Kidney (tissue), 14 donors: ENCODE data around the gene SOAT1. TPM values are rescaled to one million over a fixed set of nuclear protein-coding genes. Genes with fewer than 3 reads are reported as not detected.

ENCODE experiments used
- DNase-seq, 5 donors: peaks; one replicate each; pipeline ENCODE4 v3.0.0-alpha.2; 2013 to 2020
- FAIRE-seq: peaks from 2 replicates; lab custom pipeline; 2012; peaks lifted over from hg19 to GRCh38; lab: Jason Lieb, UNC
- H3K27ac ChIP-seq, 2 donors: one replicate each; pipeline ENCODE4 v1.7.0; 2013; ENCODE audit warnings: low read depth in 2 of 2, low read length in 2 of 2, inconsistent platforms in 1 of 2
- H3K27me3 ChIP-seq: one replicate; pipeline ENCODE4 v1.7.1; 2013; ENCODE audit warnings: low read length, inconsistent platforms; ENCODE audit not compliant: control insufficient read depth, insufficient read depth
- H3K36me3 ChIP-seq, 3 donors: one replicate each; pipeline versions ENCODE4 v1.7.0 to v1.7.1; 2013; ENCODE audit warnings: low read length in 3 of 3, control low read depth in 1 of 3, inconsistent platforms in 1 of 3; ENCODE audit not compliant: insufficient read depth in 3 of 3, control insufficient read depth in 2 of 3
- H3K4me1 ChIP-seq, 3 donors: one replicate each; pipeline versions ENCODE4 v1.7.0 to v1.7.1; 2013; ENCODE audit warnings: low read length in 3 of 3, inconsistent platforms in 1 of 3, low read depth in 1 of 3; ENCODE audit not compliant: control insufficient read depth in 2 of 3, insufficient read depth in 2 of 3
- H3K4me3 ChIP-seq, 3 donors: one replicate each; pipeline versions ENCODE4 v1.7.0 to v1.8.1; 2013; ENCODE audit warnings: low read length in 3 of 3, control low read depth in 1 of 3, inconsistent platforms in 1 of 3
- H3K9ac ChIP-seq, 3 donors: one replicate each; pipeline versions ENCODE4 v1.7.0 to v1.7.1; 2013; ENCODE audit warnings: low read length in 3 of 3, control low read depth in 1 of 3, inconsistent platforms in 1 of 3
- H3K9me3 ChIP-seq, 3 donors: one replicate each; pipeline versions ENCODE4 v1.7.0 to v1.7.1; 2013; ENCODE audit warnings: low read length in 3 of 3, control low read depth in 1 of 3, inconsistent platforms in 1 of 3; ENCODE audit not compliant: control insufficient read depth in 2 of 3, insufficient read depth in 1 of 3
- CTCF ChIP-seq: IDR thresholded peaks from 3 replicates; pipeline ENCODE4 v1.5.1; 2012; ENCODE audit warnings: mild to moderate bottlenecking, moderate library complexity, borderline replicate concordance; ENCODE audit not compliant: insufficient read depth; ENCODE audit errors: extremely low read depth
- intact Hi-C: fragments of 100-400 bp; cut with DNase I; formaldehyde crosslinking; loops from one replicate; pipeline ENCODE4 v1.11.1; 2022
- polyA plus RNA-seq: library from polyadenylated mRNA; stranded (reverse); fragments of 350-450 nt; fragmentation: Illumina TruSeq; extraction: RNeasy Lipid Tissue Mini Kit (QIAGEN cat#74804); gene quantifications from one replicate; pipeline ENCODE4 v1.2.3, GENCODE V29; 2014; ENCODE audit warnings: low read depth, low replicate concordance; ENCODE audit not compliant: insufficient read depth
- total RNA-seq: library from RNA; stranded (reverse); fragmentation: NEBNext Ultra II Directional; extraction: Animal tissue kit (Norgen Biotek cat#: 25700); gene quantifications from one replicate; pipeline ENCODE4 v1.2.1, GENCODE V29; 2021
- donor health status: control.
- donor health status: control.
- donor health status: control.
- donor health status: control.
- donor health status: control.
- donor health status: DM: yes; HTN: yes; CAD: no.
- donor health status: Normal renal cell carcinoma (clear cell type).

SOAT1 gene
- total and polyA plus RNA-seq, 2 donors from 2014 or later: 6.8 to 58.1 TPM

DNA sequence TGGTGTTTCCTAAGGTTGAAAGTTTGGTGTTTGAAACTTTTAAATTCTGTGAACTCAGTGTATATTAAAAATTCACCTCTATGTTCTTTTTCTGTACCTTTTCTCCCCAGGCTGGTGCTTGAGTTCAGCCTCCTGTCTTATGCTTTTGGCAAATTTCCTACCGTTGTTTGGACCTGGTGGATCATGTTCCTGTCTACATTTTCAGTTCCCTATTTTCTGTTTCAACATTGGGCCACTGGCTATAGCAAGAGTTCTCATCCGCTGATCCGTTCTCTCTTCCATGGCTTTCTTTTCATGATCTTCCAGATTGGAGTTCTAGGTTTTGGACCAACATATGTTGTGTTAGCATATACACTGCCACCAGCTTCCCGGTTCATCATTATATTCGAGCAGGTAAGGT, 47.3 kb downstream of the SOAT1 start:
- FAIRE-seq: no peak
- H3K36me3 ChIP-seq: peaks cover 2 to 20% (median 16%) of the 10 kb centered on the region in 3 donors

DNA sequence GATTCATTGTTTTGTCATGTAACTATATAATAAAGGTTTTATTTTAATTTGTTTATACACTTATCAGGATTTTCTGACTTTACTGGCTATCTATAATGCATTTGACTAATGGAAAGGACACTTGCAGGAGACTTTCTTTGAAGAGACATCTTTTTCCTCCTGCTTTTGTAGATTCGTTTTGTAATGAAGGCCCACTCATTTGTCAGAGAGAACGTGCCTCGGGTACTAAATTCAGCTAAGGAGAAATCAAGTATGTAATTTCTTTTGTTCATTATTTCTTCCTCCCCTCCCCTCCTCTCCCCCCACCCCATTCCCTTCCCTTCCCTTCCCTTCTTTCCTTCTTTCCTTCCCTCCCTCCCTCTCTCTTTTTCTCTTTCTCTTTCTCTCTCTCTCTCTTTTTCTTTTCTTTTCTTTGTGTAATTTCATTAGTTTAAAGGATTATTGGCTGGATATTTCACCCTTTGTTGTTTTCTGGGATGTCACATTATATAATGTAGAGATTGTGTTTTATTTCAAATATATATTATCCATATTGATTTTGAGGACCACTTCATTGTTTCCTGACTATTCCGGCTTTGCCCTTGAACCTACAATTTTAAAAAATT, 48.4 kb downstream of the SOAT1 start:
- Histone ChIP-seq H3K9ac (no peak overlapping the region), H3K27ac (no peak overlapping the region), H3K36me3 (peaks cover 2 to 22% (median 16%) of the 10 kb centered on the region in 3 donors), H3K9me3 (no peaks in the 10 kb centered on the region), H3K27me3 (no peaks in the 10 kb centered on the region), H3K4me3 (no peak overlapping the region), H3K4me1 (no peaks in the 10 kb centered on the region)
- no peak for TF ChIP-seq CTCF
- FAIRE-seq (no peak), DNase-seq (no peak)
- intact Hi-C loops: no loop called here

More for the DNA sequence above, 47.3 kb downstream of the SOAT1 start:
- Histone ChIP-seq H3K4me1 (no peaks in the 10 kb centered on the region), H3K9me3 (no peaks in the 10 kb centered on the region), H3K27me3 (no peaks in the 10 kb centered on the region), H3K4me3 (no peak overlapping the region), H3K27ac (no peak overlapping the region), H3K9ac (no peak overlapping the region)
- intact Hi-C loops: no loop called here
- DNase-seq: no peak
- TF ChIP-seq CTCF: no peak

DNA sequence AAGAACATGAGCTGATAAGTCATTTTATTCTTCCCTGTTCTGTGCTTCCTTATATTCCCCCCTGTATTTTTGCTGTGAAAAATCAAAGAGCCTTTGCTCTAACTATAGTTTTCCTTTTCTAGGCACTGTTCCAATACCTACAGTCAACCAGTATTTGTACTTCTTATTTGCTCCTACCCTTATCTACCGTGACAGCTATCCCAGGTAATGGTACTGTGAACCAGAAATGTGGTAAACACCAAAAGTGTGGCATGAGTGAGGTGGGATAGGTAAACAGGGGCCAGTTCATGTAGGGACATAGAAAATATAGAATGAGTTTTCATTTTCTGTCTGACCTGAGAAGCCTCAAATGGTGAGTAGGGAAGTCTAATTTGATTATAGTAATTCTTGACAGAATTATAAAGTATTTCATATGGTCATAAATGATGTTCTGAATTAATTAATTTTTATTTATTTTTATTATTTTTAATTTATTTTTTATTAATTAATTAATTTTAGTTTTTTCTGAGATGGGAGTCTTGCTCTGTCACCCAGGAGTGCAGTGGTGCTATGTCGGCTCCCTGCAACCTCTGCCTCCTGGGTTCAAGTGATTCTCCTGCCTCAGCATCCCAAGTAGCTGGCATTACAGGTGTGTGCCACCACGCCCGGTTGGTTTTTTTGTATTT, 49.3 kb downstream of the SOAT1 start:
- Histone ChIP-seq H3K9me3 (no peaks in the 10 kb centered on the region), H3K4me1 (no peaks in the 10 kb centered on the region), H3K27me3 (no peaks in the 10 kb centered on the region), H3K36me3 (peaks cover 2 to 21% (median 19%) of the 10 kb centered on the region in 3 donors), H3K4me3 (no peak overlapping the region), H3K9ac (no peak overlapping the region), H3K27ac (no peak overlapping the region)
- TF ChIP-seq CTCF: no peak
- intact Hi-C loops: no loop called here
- DNase-seq: no peak
- no peak for FAIRE-seq
